Omental fat pad (tissue), 4 donors: ENCODE measurements around the gene CELA2A. TPM values are rescaled to one million over a fixed set of nuclear protein-coding genes. Genes with fewer than 3 reads are reported as not detected.
"Not testable (repeated sequence)": the region's sequence is repeated elsewhere in the genome, so short reads cannot be mapped to it uniquely, and the experiment has no call there.

Source experiments
- ATAC-seq: fragments of 150-250 bp; one replicate; pipeline ENCODE4 v1.9.1; 2016; ENCODE audit warnings: mild to moderate bottlenecking, moderate library complexity; ENCODE audit not compliant: low FRiP score
- DNase-seq: peaks from one replicate; pipeline ENCODE4 v3.0.0-alpha.2; 2019; ENCODE audit warnings: low spot score
- total RNA-seq, 4 donors: library from RNA; depleted of rRNA; stranded (reverse); fragments of >200 nt; gene quantifications; one replicate each; pipeline ENCODE4 v1.1.0, GENCODE V29; 2016
- TF ChIP-seq, protein P1 (sequence below), 3 donors: fragments of 450-650 bp; IDR thresholded peaks; one replicate each; pipeline ENCODE4 v1.5.1; 2016 to 2017; ENCODE audit warnings: antibody characterized with exemption in 3 of 3, mild to moderate bottlenecking in 3 of 3, moderate library complexity in 2 of 3

Gene CELA2A
- total RNA-seq, 4 donors from 2014 or later = not detected

DNA sequence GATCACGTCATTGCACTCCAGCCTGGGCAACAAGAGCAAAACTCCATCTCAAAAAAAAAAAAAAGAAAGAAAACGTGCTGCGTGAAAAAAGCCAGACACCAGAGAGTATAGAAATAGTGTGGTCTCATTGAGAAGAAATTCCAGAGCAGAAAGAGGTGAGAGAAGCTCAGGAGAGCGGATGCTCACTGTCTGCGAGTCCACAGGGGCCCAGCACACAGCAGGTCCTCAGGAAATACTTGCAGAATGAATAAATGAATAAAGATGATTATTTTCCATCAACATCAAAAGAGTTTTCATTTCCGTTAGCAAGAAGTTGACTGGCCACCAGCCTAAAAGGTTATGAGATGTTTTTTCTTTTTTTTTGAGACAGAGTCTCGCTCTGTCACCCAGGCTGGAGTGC lies 53.1 kb downstream of the CELA2A start:
- ATAC-seq (no peak), DNase-seq (no peak)
- TF ChIP-seq, protein P1, sequence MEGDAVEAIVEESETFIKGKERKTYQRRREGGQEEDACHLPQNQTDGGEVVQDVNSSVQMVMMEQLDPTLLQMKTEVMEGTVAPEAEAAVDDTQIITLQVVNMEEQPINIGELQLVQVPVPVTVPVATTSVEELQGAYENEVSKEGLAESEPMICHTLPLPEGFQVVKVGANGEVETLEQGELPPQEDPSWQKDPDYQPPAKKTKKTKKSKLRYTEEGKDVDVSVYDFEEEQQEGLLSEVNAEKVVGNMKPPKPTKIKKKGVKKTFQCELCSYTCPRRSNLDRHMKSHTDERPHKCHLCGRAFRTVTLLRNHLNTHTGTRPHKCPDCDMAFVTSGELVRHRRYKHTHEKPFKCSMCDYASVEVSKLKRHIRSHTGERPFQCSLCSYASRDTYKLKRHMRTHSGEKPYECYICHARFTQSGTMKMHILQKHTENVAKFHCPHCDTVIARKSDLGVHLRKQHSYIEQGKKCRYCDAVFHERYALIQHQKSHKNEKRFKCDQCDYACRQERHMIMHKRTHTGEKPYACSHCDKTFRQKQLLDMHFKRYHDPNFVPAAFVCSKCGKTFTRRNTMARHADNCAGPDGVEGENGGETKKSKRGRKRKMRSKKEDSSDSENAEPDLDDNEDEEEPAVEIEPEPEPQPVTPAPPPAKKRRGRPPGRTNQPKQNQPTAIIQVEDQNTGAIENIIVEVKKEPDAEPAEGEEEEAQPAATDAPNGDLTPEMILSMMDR (IDR thresholded peaks at IDR 0.05) = no peak

DNA sequence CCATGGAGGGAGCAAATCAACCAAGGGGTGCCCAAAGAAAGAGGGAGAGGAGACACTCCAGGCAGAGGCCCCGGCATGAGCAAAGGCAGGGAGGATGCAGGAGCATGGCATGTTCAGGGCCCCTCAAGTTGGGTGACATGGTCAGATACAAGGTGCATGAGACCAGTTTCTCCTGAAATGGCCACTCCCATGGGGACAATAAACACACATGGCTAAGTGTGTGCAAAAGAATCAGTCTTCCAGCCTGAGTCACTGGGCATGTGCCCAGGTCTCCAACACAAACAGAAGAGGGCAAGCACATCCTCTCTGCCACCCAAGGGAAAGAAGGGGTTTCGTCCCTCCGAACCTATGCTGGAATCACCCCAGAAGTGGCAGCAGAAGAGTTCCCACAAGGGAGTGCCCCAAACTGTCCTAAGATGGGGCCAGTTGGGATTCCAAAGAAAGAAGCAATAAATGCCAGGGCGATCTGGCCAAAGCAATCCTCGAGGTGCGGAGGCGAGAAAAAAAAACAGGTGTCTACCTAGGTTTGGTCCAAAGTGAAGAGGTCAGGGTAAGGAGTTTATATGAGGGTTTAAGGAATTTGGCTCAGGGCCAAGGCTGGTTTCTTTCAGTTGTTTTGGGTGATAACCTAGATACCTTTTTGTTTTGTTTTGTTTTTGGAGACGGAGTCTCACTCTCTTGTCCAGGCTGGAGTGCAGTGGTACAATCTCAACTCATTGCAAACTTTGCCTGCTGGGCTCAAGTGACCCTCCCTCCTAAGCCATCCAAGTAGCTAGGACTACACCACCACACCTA lies 54.3 kb downstream of the CELA2A start:
- TF ChIP-seq, protein P1 (IDR thresholded peaks at IDR 0.05) = no peak
- no peak for ATAC-seq
- DNase-seq = no peak

DNA sequence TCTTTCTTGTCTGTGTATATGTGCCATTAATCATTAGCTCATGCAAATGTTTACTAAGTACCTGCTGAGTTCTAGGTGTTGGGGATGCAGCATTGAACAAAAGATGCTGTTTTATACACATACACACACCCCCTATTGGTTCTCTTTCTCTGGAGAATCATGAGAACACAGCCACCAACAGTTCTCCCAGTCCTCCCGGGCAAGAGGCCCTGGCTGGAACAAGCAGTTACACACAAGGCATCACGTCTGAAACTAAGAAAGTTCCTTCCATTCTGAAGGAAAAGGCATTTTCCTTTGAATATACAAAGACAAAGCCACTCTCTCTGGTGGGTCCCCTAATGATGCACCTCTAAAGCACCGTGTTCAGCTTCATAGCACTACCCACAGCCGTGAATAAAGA lies 56.7 kb downstream of the CELA2A start:
- ATAC-seq = no peak
- DNase-seq = no peak
- TF ChIP-seq, protein P1 (IDR thresholded peaks at IDR 0.05) = no peak

DNA sequence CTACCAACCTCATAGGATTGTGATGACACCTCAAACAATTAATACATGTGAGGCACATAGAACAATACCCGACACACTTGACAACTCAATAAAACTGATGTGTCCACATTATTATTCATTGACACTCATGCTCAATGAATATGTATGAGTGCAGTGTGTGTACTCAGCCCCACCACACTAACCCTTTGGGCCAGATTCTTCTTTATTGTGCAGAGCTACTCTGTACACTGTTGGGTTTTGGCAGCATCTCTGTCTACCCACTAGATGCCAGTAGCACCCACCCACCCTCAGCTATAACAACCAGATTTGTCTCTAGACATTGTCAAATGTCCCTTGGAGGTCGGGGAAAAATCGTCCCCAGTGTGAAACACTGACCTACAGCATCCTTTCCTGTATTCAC lies 57.4 kb downstream of the CELA2A start:
- TF ChIP-seq, protein P1 (IDR thresholded peaks at IDR 0.05) = no peak
- no peak for ATAC-seq
- no peak for DNase-seq

DNA sequence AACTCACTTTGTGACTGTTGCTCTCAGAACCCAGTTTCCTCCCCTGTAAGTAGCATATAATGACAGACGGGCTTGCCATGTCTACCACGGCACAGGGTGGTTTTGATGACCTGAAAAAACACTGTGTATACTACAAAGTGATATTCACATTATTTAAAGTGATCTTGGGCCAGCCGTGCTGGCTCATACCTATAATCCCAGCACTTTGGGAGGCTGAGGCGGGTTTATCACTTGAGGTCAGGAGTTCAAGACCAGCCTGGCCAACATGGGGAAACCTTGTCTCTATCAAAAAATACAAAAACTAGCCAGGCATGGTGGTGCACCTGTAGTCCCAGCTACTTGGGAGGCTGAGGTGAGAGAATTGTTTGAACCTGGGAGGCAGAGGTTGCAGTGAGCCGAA lies 58.0 kb downstream of the CELA2A start:
- not testable (repeated sequence) for DNase-seq, ATAC-seq

DNA sequence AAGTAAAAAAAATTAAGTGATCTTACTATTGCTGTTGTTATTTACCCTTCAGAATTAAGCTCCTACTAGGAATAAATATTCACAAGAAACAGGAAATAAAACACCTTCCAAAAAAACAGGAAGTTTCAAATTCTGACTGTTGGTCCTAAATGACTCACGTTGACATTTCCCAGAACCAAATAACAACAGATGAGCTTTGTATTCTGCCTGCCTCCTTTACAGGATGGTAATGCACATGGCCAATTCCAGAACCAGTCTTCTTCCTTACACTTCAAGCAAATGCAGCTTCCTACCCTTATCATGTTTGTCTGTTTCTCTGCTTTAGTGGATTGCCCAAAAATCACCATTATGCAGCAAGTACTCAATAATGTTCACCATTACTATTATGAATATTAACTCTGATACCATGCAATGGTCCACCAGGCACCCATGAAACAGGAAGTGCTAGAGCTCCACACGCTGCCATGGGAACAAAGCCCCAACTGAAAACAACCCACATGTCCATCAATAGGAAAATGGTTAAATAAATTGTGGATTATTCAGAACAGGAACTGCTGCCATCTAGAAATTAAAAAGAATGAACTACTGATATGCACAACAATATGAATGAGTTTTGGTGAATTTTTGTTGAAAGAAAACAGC lies 58.6 kb downstream of the CELA2A start:
- ATAC-seq (no peak), DNase-seq (no peak)
- TF ChIP-seq, protein P1 (IDR thresholded peaks at IDR 0.05) = no peak

DNA sequence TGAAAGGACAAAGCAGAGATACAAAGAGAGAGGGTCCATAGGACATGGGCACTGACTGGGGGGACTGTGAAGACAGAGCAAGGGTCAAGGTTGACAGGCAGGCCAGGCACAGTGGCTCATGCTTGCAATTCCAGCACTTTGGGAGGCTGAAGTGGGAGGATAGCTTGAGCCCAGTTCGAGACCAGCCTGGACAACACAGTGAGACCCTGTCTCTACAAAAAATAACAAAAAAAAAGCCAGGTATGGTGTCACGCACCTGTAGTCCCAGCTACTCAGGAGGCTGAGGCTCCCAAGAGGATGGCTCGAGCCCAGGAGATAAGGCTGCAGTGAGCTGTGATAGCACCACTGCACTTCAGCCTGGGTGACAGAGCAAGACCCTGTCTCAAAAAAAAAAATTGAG lies 63.1 kb downstream of the CELA2A start:
- DNase-seq (no peak), ATAC-seq (no peak)
- TF ChIP-seq, protein P1 (IDR thresholded peaks at IDR 0.05) = no peak

DNA sequence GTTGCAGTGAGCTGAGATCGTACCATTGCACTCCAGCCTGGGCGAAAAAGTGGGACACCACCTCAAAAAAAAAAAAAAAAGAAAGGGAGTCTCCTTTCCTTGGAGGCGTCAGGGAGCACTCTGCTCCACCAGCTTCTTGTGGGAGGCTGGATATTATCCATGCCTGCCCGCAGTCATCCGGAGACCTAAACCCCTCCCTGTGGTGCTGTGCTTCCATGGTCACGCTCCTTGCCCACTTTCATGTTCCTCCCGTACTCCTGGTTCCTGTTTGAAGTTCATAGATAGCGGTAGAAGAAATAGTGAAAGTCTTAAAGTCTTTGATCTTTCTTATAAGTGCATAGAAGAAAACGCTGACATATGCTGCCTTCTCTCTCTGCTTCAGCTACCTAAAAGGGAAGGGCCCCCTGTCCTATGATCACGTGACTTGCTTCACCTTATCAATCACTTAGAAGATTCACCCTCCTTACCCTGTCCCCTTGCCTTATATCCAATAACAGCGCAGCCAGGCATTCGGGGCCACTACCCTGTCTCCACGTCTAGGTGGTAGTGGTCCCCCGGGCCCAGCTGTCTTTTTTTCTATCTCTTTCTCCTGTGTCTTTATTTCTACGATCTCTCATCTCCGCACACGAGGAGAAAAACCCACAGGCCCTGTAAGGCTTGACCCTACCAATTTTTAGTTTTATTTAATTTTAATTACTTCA lies 64.8 kb downstream of the CELA2A start:
- ATAC-seq, DNase-seq: not testable (repeated sequence)
